Dendritic cell treated with granulocyte-macrophage colony-stimulating factor and Interleukin-4, amounts not matched to agents 40 ng/mL and 50 ng/mL, for 4 days (primary cell): ENCODE results near the gene PIEZO2.

Experiments used
- H3K27ac Mint-ChIP-seq: one replicate; pipeline ENCODE4 v1.8.0; 2022; ENCODE audit warnings: mild to moderate bottlenecking, mixed read lengths
- H3K27me3 Mint-ChIP-seq: one replicate; pipeline ENCODE4 v1.8.0; 2022; ENCODE audit warnings: mild to moderate bottlenecking, mixed read lengths
- H3K36me3 Mint-ChIP-seq: one replicate; pipeline ENCODE4 v1.8.0; 2022; ENCODE audit warnings: low read depth, mixed read lengths
- H3K4me1 Mint-ChIP-seq: one replicate; pipeline ENCODE4 v1.8.0; 2022; ENCODE audit warnings: low read depth, mixed read lengths
- H3K4me3 Mint-ChIP-seq: one replicate; pipeline ENCODE4 v1.8.0; 2022; ENCODE audit warnings: mild to moderate bottlenecking, moderate library complexity, mixed read lengths
- H3K9me3 Mint-ChIP-seq: one replicate; pipeline ENCODE4 v1.8.0; 2022; ENCODE audit warnings: mixed read lengths
- intact Hi-C: fragments of 100-400 bp; cut with micrococcal nuclease; formaldehyde crosslinking; loops from one replicate; pipeline ENCODE4 v1.15.0; 2022

The PIEZO2 gene

GRCh38 chr18:11113937-11114336, 35.4 kb downstream of the PIEZO2 start:
- Mint-ChIP-seq H3K9me3 (no peaks in the 10 kb centered on the region), H3K36me3 (no peaks in the 10 kb centered on the region), H3K27me3 (no peaks in the 10 kb centered on the region), H3K27ac (no peak overlapping the region), H3K4me3 (no peak overlapping the region), H3K4me1 (no peaks in the 10 kb centered on the region)
- intact Hi-C loops, result no loop called here

- Mint-ChIP-seq H3K36me3 (no peaks in the 10 kb centered on the region), H3K4me1 (no peaks in the 10 kb centered on the region), H3K9me3 (no peaks in the 10 kb centered on the region), H3K27me3 (no peaks in the 10 kb centered on the region), H3K27ac (no peak overlapping the region), H3K4me3 (no peak overlapping the region)
- intact Hi-C loops, result no loop called here
These were observed 36.3 kb downstream of the PIEZO2 start for GRCh38 chr18:11113046-11113548.

GRCh38 chr18:11112286-11112685, 37.1 kb downstream of the PIEZO2 start:
- Mint-ChIP-seq H3K27me3 (no peaks in the 10 kb centered on the region), H3K27ac (no peak overlapping the region), H3K9me3 (no peaks in the 10 kb centered on the region), H3K4me1 (no peaks in the 10 kb centered on the region), H3K36me3 (no peaks in the 10 kb centered on the region), H3K4me3 (no peak overlapping the region)
- intact Hi-C loops, result no loop called here

- H3K27ac Mint-ChIP-seq, result no peak overlapping the region
- no peak overlapping the region for H3K4me3 Mint-ChIP-seq
- no peaks in the 10 kb centered on the region for H3K4me1 Mint-ChIP-seq
- H3K27me3 Mint-ChIP-seq, result no peaks in the 10 kb centered on the region
- no peaks in the 10 kb centered on the region for H3K36me3 Mint-ChIP-seq
- intact Hi-C loops, result no loop called here
- no peaks in the 10 kb centered on the region for H3K9me3 Mint-ChIP-seq
These were observed 38.9 kb downstream of the PIEZO2 start for GRCh38 chr18:11110509-11110908.

GRCh38 chr18:11108947-11109346, 40.4 kb downstream of the PIEZO2 start:
- no peak overlapping the region for H3K27ac Mint-ChIP-seq
- H3K36me3 Mint-ChIP-seq, result no peaks in the 10 kb centered on the region
- H3K9me3 Mint-ChIP-seq, result no peaks in the 10 kb centered on the region
- intact Hi-C loops, result no loop called here
- no peaks in the 10 kb centered on the region for H3K4me1 Mint-ChIP-seq
- no peak overlapping the region for H3K4me3 Mint-ChIP-seq
- H3K27me3 Mint-ChIP-seq, result peaks cover 1% of the 10 kb centered on the region

GRCh38 chr18:11106894-11107293, 42.5 kb downstream of the PIEZO2 start:
- Mint-ChIP-seq H3K4me1 (no peaks in the 10 kb centered on the region), H3K27me3 (peaks cover 1% of the 10 kb centered on the region), H3K9me3 (no peaks in the 10 kb centered on the region), H3K27ac (no peak overlapping the region), H3K36me3 (no peaks in the 10 kb centered on the region), H3K4me3 (no peak overlapping the region)
- intact Hi-C loops, result no loop called here

GRCh38 chr18:11105463-11105862, 43.9 kb downstream of the PIEZO2 start:
- Mint-ChIP-seq H3K27me3 (peaks cover 1% of the 10 kb centered on the region), H3K4me1 (no peaks in the 10 kb centered on the region), H3K4me3 (no peak overlapping the region), H3K27ac (no peak overlapping the region), H3K9me3 (no peaks in the 10 kb centered on the region), H3K36me3 (no peaks in the 10 kb centered on the region)
- intact Hi-C loops, result no loop called here

- intact Hi-C loops, result no loop called here
- no peaks in the 10 kb centered on the region for H3K9me3 Mint-ChIP-seq
- no peak overlapping the region for H3K4me3 Mint-ChIP-seq
- no peaks in the 10 kb centered on the region for H3K4me1 Mint-ChIP-seq
- no peak overlapping the region for H3K27ac Mint-ChIP-seq
- no peaks in the 10 kb centered on the region for H3K36me3 Mint-ChIP-seq
- peaks cover 1% of the 10 kb centered on the region for H3K27me3 Mint-ChIP-seq
These were observed 45.1 kb downstream of the PIEZO2 start for GRCh38 chr18:11104307-11104706.

- Mint-ChIP-seq H3K9me3 (no peaks in the 10 kb centered on the region), H3K4me3 (no peak overlapping the region), H3K4me1 (no peaks in the 10 kb centered on the region), H3K36me3 (no peaks in the 10 kb centered on the region), H3K27ac (no peak overlapping the region), H3K27me3 (no peaks in the 10 kb centered on the region)
- intact Hi-C loops, result no loop called here
These were observed 52.3 kb downstream of the PIEZO2 start for GRCh38 chr18:11096839-11097750.

GRCh38 chr18:11096411-11096810, 53.0 kb downstream of the PIEZO2 start:
- no peak overlapping the region for H3K4me3 Mint-ChIP-seq
- intact Hi-C loops, result no loop called here
- H3K9me3 Mint-ChIP-seq, result no peaks in the 10 kb centered on the region
- no peaks in the 10 kb centered on the region for H3K36me3 Mint-ChIP-seq
- no peaks in the 10 kb centered on the region for H3K4me1 Mint-ChIP-seq
- no peak overlapping the region for H3K27ac Mint-ChIP-seq
- no peaks in the 10 kb centered on the region for H3K27me3 Mint-ChIP-seq

GRCh38 chr18:11095674-11096293, 53.6 kb downstream of the PIEZO2 start:
- H3K27me3 Mint-ChIP-seq, result no peaks in the 10 kb centered on the region
- no peak overlapping the region for H3K4me3 Mint-ChIP-seq
- no peak overlapping the region for H3K27ac Mint-ChIP-seq
- intact Hi-C loops, result no loop called here
- H3K9me3 Mint-ChIP-seq, result no peaks in the 10 kb centered on the region
- no peaks in the 10 kb centered on the region for H3K36me3 Mint-ChIP-seq
- no peaks in the 10 kb centered on the region for H3K4me1 Mint-ChIP-seq

- H3K4me3 Mint-ChIP-seq, result no peak overlapping the region
- no peaks in the 10 kb centered on the region for H3K9me3 Mint-ChIP-seq
- peaks cover under 1% of the 10 kb centered on the region for H3K4me1 Mint-ChIP-seq
- H3K36me3 Mint-ChIP-seq, result no peaks in the 10 kb centered on the region
- intact Hi-C loops, result no loop called here
- no peak overlapping the region for H3K27ac Mint-ChIP-seq
- H3K27me3 Mint-ChIP-seq, result no peaks in the 10 kb centered on the region
These were observed 54.2 kb downstream of the PIEZO2 start for GRCh38 chr18:11095211-11095610.

GRCh38 chr18:11091746-11092145, 57.6 kb downstream of the PIEZO2 start:
- H3K9me3 Mint-ChIP-seq, result no peaks in the 10 kb centered on the region
- H3K36me3 Mint-ChIP-seq, result no peaks in the 10 kb centered on the region
- intact Hi-C loops, result no loop called here
- H3K4me1 Mint-ChIP-seq, result peaks cover 7% of the 10 kb centered on the region
- no peaks in the 10 kb centered on the region for H3K27me3 Mint-ChIP-seq
- H3K27ac Mint-ChIP-seq, result no peak overlapping the region
- H3K4me3 Mint-ChIP-seq, result no peak overlapping the region

- no peak overlapping the region for H3K27ac Mint-ChIP-seq
- intact Hi-C loops, result no loop called here
- H3K4me3 Mint-ChIP-seq, result no peak overlapping the region
- peaks cover 7% of the 10 kb centered on the region for H3K4me1 Mint-ChIP-seq
- no peaks in the 10 kb centered on the region for H3K27me3 Mint-ChIP-seq
- no peaks in the 10 kb centered on the region for H3K9me3 Mint-ChIP-seq
- H3K36me3 Mint-ChIP-seq, result no peaks in the 10 kb centered on the region
These were observed 59.2 kb downstream of the PIEZO2 start for GRCh38 chr18:11089931-11090715.
